GM12873 (cell line): Measurements from ENCODE around the gene GBA3.

Experiments used
- TF ChIP-seq, protein P1 (sequence below): IDR thresholded peaks from 2 replicates; pipeline ENCODE4 v1.5.1; 2012; ENCODE audit warnings: low read depth, mild to moderate bottlenecking, moderate library complexity, low read length, control low read depth; ENCODE audit not compliant: insufficient read depth; ENCODE audit errors: missing control alignments

Gene GBA3

DNA sequence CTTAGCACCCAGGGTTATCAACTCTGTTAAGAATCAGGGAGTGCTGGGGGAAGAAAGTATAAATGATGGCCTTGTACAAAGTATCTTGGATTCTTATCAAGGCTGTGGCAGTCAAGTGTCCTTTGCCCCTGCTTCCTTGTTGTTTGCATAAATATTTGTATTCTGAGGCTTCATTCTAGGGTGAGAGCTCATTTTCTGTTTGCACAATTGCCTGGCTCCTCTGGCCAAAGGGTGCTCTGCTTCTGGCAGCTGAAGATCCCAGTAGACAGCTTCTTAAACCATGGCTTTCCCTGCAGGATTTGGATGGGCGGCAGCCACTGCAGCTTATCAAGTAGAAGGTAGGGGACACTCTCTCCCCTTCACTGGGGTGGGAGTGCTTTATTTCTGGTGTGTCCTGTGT is at the start of gene GBA3:
Gene GBA3 (plus strand): TSS at position 202 of the 400 bp plus-strand sequence.
- TF ChIP-seq, protein P1, sequence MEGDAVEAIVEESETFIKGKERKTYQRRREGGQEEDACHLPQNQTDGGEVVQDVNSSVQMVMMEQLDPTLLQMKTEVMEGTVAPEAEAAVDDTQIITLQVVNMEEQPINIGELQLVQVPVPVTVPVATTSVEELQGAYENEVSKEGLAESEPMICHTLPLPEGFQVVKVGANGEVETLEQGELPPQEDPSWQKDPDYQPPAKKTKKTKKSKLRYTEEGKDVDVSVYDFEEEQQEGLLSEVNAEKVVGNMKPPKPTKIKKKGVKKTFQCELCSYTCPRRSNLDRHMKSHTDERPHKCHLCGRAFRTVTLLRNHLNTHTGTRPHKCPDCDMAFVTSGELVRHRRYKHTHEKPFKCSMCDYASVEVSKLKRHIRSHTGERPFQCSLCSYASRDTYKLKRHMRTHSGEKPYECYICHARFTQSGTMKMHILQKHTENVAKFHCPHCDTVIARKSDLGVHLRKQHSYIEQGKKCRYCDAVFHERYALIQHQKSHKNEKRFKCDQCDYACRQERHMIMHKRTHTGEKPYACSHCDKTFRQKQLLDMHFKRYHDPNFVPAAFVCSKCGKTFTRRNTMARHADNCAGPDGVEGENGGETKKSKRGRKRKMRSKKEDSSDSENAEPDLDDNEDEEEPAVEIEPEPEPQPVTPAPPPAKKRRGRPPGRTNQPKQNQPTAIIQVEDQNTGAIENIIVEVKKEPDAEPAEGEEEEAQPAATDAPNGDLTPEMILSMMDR: no peak

DNA sequence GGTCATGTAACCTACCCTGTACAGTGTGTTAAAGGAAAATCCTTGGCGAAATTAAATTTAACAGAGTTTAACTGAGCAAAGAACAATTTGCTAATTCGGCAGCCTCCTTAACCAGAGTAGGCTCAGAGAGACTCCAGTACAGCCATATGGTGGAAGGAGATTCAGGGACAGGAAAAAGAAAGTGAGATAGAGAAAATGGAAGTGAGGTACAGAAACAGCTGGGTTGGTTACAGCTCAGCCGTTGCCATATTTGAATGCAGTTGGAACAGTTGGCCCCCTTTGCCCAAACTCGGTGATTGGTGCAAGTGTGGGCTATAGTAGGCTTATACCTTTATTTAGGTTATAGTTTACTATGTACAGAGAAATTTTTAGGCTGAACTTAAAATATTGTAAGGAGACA is 48.8 kb upstream of the GBA3 start:
- TF ChIP-seq, protein P1: no peak

DNA sequence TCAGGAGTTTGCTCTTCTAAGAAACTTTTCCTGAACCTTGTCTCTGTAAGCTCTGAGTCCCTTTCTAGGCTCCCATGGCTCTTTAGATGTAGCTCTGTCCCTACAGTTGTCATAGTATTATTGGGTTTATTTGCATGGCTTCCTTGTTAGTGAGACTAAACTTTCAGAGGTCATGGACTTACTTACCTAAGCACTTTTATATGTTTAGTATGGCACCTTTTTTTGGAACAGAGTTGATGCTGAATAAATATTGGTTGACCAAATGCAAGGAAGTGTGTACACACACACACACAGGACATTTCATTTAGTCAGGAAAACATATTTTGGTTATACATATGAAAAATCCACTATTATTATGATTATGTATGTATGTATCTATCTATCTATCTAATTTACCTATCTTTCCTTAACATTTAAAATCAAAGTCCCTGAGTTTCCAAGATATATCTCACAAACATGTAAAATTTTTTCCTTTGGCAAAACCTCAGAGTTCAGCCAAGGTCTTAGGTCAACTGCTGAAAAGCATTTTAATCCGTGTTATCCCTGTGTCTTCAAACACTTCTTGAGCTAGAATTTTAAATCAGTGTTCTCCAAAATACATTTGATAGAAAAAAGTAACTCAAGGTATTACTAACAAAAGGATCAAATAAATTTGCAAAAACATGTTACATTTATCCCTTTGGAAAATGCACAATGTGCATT is 47.1 kb upstream of the GBA3 start:
- TF ChIP-seq, protein P1: no peak

DNA sequence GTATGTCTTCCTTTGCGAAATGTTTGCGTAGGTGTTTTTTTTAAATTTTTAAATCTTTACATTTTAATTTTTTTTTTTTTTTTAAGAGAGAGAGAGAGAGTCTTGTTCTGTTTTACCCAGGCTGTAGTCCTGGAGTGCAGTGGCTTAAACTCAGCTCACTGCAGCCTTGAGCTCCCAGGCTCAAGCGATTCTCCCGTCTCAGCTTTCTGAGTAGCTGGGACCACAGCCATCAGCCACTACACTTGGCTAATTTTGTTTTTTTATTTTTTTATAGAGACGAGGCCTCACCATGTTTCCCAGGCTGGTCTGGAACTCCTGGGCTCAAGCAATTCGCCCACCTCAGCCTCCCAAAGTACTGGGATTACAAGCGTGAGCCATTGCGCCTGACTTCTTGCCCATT is 43.7 kb upstream of the GBA3 start:
- TF ChIP-seq, protein P1: no peak

DNA sequence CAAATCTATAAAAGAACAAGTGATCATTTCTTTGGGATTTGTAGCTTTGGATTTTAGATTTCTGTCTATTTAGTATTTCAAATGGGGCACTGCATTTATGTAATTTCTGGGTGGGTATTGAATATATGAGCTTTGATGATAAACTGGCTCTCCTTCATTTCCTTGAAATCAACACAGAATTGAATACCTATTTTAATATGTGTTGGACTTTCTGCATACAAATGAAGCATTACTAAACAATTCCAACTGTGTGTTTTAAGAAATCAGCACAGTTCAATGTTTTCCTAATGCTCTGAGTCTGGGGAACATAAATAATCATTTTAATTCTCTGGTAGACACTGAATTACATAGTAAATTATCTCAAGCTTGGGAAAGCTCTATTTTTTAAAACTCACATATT is 42.0 kb upstream of the GBA3 start:
- TF ChIP-seq, protein P1: no peak

DNA sequence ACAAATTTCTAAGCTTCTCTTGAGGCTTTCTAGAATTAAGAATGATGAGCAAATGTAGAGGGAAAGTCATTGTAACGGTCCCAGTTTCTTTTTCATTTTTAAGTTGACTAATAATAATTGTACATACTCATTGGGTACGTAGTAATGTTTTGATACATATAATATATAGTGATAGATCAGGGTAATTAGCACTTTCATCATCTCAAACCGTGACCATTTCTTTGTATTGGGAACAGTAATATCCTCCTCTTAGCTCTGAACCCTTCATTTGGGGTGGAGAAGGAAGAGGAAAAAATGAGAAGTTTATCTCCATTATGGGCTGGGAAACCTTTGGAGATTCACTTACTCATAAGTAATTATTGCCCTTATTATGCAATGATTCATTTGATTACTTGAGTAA is 39.0 kb upstream of the GBA3 start:
- TF ChIP-seq, protein P1: no peak

DNA sequence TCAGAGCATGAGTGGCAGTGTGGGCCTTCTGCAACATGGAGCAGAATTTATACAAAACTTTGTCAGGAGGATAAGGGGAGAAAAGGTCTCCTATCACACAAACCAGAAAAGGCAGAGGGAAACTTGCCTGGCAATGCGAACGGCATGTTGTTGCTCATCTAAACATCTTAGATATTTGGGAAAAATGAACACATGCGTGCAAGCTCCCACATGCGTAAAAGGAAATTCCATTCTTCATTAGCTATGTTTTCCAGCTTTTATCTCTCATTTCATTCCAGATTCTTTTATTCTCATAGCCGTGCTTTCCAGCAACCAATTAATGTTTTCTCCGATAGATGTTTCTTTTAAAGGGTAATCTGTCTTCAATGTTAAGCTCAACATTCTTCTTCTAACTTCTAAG is 31.3 kb upstream of the GBA3 start:
- TF ChIP-seq, protein P1: no peak
